GM12874 (cell line): Measurements from ENCODE around the gene ADK.

Experiments
- CTCF ChIP-seq: IDR thresholded peaks from 2 replicates; pipeline ENCODE4 v1.5.1; 2011; ENCODE audit warnings: low read depth, mild to moderate bottlenecking, control low read depth, low read length, moderate library complexity; ENCODE audit not compliant: insufficient read depth

ADK gene

DNA sequence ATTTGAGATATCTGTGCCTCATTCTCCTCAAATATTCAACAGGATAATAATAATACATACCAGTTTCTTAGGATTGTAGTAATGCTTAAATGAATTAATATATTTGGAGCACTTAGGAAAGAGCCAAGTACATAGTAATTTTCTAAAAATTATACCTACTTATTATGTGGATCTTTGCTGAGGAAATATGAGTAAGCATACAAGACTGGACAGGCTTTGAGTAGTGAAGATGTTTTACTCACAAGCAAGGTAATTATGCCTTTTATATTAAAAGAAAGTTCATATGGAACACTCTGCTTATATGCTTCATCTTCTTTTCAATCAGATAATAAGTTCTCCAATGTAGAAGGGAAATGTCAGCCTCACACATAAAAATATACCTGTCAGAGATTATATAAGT lies 337.9 kb downstream of the ADK start:
- TF ChIP-seq CTCF = no peak

DNA sequence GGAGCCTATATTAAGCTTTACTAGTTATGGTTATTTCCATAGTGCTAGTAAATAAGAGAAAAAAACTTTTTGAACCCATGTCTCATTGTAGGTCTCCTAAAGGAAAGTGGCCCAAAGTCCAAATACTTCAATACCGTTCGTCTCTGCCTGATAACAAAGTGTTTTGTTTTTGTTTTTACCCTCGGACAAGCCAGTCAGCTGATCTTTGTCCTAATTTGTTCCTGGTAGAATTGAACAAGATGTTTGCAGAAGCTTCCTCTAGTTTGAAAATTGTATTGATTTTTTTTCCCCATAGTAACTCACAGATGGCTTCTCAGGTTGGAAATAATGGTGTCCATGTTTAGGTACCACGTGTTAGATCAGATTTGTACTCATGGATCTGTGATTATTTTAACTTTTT lies 339.5 kb downstream of the ADK start:
- no peak for TF ChIP-seq CTCF

GRCh38 chr10:74491014-74491413 lies 340.0 kb downstream of the ADK start:
- TF ChIP-seq CTCF = no peak

DNA sequence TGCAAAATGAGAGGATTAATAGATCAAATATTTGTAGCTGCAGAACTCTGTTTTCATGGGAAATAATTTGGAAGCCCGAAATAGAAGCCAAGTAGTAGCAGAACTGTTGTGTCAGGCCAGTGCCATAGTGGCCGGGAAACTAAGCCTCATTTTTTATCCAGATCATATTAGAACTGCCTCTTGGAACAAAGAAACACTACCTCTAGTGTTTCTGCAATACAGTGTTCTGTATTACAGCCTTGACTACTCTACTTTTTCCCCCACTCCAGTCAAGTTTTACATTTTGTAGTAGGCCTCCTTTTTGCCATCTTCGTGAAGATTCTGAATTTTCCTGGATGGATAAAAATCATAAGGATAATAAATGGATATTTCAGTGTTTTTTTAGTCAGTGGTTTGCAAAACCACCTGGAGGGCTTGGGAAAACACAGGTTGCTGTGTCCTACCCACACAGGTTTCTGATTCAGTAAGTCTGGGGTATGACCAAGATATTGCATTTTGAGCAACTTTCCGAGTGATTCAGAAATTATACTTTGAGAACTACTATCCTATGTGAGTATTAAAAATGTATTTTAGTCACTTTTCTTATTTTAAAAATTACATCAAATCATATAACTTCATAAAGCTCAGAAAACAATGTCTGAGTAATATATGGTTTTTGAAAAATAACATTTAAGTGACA lies 349.1 kb downstream of the ADK start:
- no peak for TF ChIP-seq CTCF

- TF ChIP-seq CTCF = no peak
Measured at GRCh38 chr10:74500816-74501215, 349.8 kb downstream of the ADK start.

DNA sequence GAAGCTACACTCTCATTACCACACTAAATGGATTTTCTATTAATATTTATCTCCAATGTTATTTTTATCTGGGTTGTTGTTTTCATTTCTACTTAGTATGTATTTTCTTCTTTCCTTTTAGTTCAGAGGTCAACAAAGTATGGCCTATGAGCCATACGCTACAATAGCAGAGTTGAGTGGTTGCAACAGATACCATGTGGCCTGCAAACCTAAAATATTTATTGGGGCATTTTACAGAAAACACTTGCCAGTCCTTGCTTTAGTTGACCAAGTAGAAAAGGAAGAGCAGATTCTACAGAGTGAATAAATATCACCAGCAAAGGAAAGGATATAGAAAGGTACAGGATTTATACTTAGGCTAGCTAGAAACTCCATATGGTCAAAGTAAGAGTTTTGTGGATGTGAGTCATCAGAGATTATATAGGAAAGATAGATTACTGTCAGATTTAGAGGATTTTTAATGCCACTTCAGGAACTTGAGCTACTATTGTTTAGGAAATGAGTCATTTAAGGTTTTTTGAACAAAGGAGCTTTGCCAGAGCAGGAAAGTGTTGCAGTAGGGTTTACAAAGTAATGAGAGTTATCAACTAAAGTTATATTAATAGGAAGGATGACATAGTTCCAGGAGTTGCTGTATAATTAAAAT lies 352.1 kb downstream of the ADK start:
- no peak for TF ChIP-seq CTCF

- no peak for TF ChIP-seq CTCF
Measured at GRCh38 chr10:74507951-74508350, 356.9 kb downstream of the ADK start.

- TF ChIP-seq CTCF = no peak
Measured at GRCh38 chr10:74510594-74510993, 359.6 kb downstream of the ADK start.
